Measurements from ENCODE around the gene NEURL2. TPM values are rescaled to one million over a fixed set of nuclear protein-coding genes. Genes with fewer than 3 reads are reported as not detected.
A peak's percentile ranks its signal among the peaks of the same experiment; 100 is the strongest.

Gene NEURL2
- 0.24 and 1.2 TPM in 2 replicates for total RNA-seq (ENCODE audit: low replicate concordance)

DNA sequence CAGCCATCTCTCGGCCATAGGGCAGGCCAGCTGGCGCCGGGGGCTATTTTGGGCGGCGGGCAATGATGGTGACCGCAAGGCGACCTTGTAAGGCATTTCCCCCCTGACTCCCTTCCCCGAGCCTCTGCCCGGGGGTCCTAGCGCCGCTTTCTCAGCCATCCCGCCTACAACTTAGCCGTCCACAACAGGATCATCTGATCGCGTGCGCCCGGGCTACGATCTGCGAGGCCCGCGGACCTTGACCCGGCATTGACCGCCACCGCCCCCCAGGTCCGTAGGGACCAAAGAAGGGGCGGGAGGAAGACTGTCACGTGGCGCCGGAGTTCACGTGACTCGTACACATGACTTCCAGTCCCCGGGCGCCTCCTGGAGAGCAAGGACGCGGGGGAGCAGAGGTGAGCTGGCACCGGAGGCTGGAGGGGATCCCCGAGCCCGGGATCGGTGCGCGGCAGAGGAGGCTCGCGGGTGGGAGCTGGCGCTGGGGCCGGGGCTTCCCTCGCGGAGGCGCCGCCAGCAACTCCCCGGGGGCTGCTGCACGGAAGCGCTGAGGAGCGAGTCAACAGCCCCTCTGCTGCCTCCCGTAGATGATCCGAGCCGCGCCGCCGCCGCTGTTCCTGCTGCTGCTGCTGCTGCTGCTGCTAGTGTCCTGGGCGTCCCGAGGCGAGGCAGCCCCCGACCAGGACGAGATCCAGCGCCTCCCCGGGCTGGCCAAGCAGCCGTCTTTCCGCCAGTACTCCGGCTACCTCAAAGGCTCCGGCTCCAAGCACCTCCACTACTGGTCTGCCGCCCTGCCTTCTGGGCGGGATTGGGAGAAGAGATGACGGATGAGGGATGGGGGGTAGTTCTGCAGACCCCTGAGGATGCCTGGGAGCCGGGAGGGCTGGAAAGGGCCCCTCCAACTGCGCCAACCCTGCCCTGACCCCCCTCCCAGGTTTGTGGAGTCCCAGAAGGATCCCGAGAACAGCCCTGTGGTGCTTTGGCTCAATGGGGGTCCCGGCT is at the start of gene NEURL2, which contains the start of gene CTSA:
Gene NEURL2 (minus strand): TSS at position 224 of the 999 bp plus-strand sequence. CDS start 217 bp downstream, at position 7.
Gene CTSA (plus strand): TSS at position 351 of the 999 bp plus-strand sequence. CDS start 234 bp downstream, at position 585.
- Histone ChIP-seq H3K9ac (peak within 1 kb of the TSS; percentile 56), H4K20me1 (ENCODE audit: low read depth) (no peaks in the 10 kb centered on the region), H3F3A (ENCODE audit: low read depth) (peaks cover 4% of the 10 kb centered on the region), H3K27ac (no peak within 1 kb of the TSS), H3K79me2 (ENCODE audit: low read depth) (no peaks in the 10 kb centered on the region), H3K36me3 (no peaks in the 10 kb centered on the region), H3K4me2 (peak within 1 kb of the TSS; percentile 91), H3K27me3 (peaks cover 9% of the 10 kb centered on the region), H3K9me3 (ENCODE audit: low read depth) (no peaks in the 10 kb centered on the region), H3K4me3 (peak within 1 kb of the TSS; percentile 88), H3K4me1 (peaks cover 10% of the 10 kb centered on the region), H2AFZ (replicated peaks) (peak within 1 kb of the TSS; percentile 92)
- peak; percentile 87 for DNase-seq (ENCODE audit: low spot score)
- peaks cover 6% of the 10 kb centered on the region for H3K27me3 Mint-ChIP-seq (ENCODE audit: insufficient read depth, low read depth)
- TF ChIP-seq EZH2phosphoT487 (IDR thresholded peaks at IDR 0.05) (no peak), CTCF (IDR thresholded peaks at IDR 0.05) (no peak), EZH2 (IDR thresholded peaks at IDR 0.05) (no peak)
- H3K9me3 Mint-ChIP-seq = no peaks in the 10 kb centered on the region
- peaks cover 4% of the 10 kb centered on the region for H3K36me3 Mint-ChIP-seq
- peak within 1 kb of the TSS; percentile 94 for H3K4me3 Mint-ChIP-seq
- H3K4me1 Mint-ChIP-seq = peaks cover 32% of the 10 kb centered on the region
- peak within 1 kb of the TSS; percentile 66 for H3K27ac Mint-ChIP-seq

GRCh38 chr20:45940469-45940868 is 49.5 kb upstream of the NEURL2 start:
- no peak overlapping the region for H3K4me3 Mint-ChIP-seq

GRCh38 chr20:45940053-45940452 is 49.0 kb upstream of the NEURL2 start:
- no peak overlapping the region for H3K27ac ChIP-seq
- Mint-ChIP-seq H3K36me3 (peaks cover 34% of the 10 kb centered on the region), H3K4me1 (peaks cover 22% of the 10 kb centered on the region), H3K27ac (no peak overlapping the region), H3K27me3 (ENCODE audit: insufficient read depth, low read depth) (peaks cover 3% of the 10 kb centered on the region), H3K9me3 (no peaks in the 10 kb centered on the region), H3K4me3 (no peak overlapping the region)
- H3K79me2 ChIP-seq (ENCODE audit: low read depth) = peaks cover 29% of the 10 kb centered on the region
- TF ChIP-seq EZH2phosphoT487 (IDR thresholded peaks at IDR 0.05) (no peak), CTCF (IDR thresholded peaks at IDR 0.05) (no peak), EZH2 (IDR thresholded peaks at IDR 0.05) (no peak)
- DNase-seq (ENCODE audit: low spot score) = no peak
- H3K36me3 ChIP-seq = no peaks in the 10 kb centered on the region
- no peak overlapping the region for H3K9ac ChIP-seq
- no peak overlapping the region for H3K4me2 ChIP-seq
- H3K4me1 ChIP-seq = peaks cover 12% of the 10 kb centered on the region
- no peaks in the 10 kb centered on the region for H3K27me3 ChIP-seq
- no peak overlapping the region for H3K4me3 ChIP-seq
- no peak overlapping the region for H2AFZ ChIP-seq (replicated peaks)
- peaks cover 29% of the 10 kb centered on the region for H4K20me1 ChIP-seq (ENCODE audit: low read depth)
- peaks cover 25% of the 10 kb centered on the region for H3F3A ChIP-seq (ENCODE audit: low read depth)
- H3K9me3 ChIP-seq (ENCODE audit: low read depth) = no peaks in the 10 kb centered on the region

More at GRCh38 chr20:45940469-45940868, 49.5 kb upstream of the NEURL2 start:
- Histone ChIP-seq H3K27ac (no peak overlapping the region), H3K9me3 (ENCODE audit: low read depth) (no peaks in the 10 kb centered on the region), H3K4me1 (peaks cover 12% of the 10 kb centered on the region), H3K4me3 (no peak overlapping the region), H2AFZ (replicated peaks) (no peak overlapping the region), H3K36me3 (no peaks in the 10 kb centered on the region), H4K20me1 (ENCODE audit: low read depth) (peaks cover 29% of the 10 kb centered on the region), H3K27me3 (no peaks in the 10 kb centered on the region), H3K9ac (no peak overlapping the region), H3K79me2 (ENCODE audit: low read depth) (peaks cover 26% of the 10 kb centered on the region), H3K4me2 (no peak overlapping the region), H3F3A (ENCODE audit: low read depth) (peaks cover 25% of the 10 kb centered on the region)
- Mint-ChIP-seq H3K36me3 (peaks cover 35% of the 10 kb centered on the region), H3K9me3 (no peaks in the 10 kb centered on the region), H3K4me1 (peaks cover 19% of the 10 kb centered on the region), H3K27me3 (ENCODE audit: insufficient read depth, low read depth) (no peaks in the 10 kb centered on the region), H3K27ac (no peak overlapping the region)
- DNase-seq (ENCODE audit: low spot score) = no peak
- TF ChIP-seq EZH2 (IDR thresholded peaks at IDR 0.05) (no peak), CTCF (IDR thresholded peaks at IDR 0.05) (no peak), EZH2phosphoT487 (IDR thresholded peaks at IDR 0.05) (no peak)
